Cortex of kidney (tissue), 1 donor: ENCODE data around the gene STAG3.
"Not testable (repeated sequence)": the region's sequence is repeated elsewhere in the genome, so short reads cannot be mapped to it uniquely, and the experiment has no call there.

Experiments used
- DNase-seq: peaks from one replicate; lab custom pipeline; 2025; lab: John Stamatoyannopoulos, UW

The STAG3 gene

DNA sequence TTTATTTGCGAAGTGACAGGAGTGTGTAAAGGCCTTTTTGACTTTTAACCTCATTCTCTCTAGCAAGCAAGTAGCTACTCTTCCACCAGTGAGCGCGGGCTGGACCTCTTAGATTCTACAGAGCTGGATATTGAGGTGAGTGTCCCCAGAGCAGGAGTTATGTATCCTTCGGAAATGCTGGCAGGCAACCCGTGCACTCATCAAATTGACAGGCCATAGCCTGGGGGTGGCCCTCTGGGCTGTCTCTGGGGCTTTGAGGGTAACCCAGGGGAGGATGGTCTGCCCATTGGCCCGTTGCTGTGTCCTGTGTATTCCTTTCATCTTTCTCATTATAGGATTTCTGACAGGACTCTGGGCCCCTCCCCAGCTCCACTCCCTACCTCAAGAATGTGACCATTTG is 36.0 kb downstream of the STAG3 start:
- DNase-seq: no peak

GRCh38 chr7:100214356-100214755 is 36.6 kb downstream of the STAG3 start:
- DNase-seq: not testable (repeated sequence)

DNA sequence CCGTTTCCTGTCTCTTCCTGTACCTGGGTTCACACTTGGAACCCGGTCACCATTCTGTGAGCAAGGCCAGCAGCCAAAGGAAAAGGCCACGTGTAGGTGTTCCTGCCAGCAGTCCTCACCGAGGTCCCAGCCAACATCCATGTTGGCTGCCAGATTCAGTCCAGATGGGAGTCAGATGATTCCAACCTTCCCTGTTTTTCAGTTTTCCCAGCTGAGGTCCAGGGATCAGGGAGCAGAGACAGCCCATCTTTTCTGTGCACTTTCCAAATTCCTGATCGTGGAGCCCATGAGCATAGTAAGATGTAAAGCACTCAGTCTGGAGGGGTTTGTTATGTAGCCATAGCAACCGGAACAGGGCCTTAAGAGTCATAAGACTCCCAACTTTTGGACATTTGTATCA is 38.2 kb downstream of the STAG3 start:
- DNase-seq: no peak

- DNase-seq: not testable (repeated sequence)
These were observed 40.2 kb downstream of the STAG3 start for GRCh38 chr7:100217934-100218333.

- no peak for DNase-seq
These were observed 41.6 kb downstream of the STAG3 start for GRCh38 chr7:100219271-100219737.

GRCh38 chr7:100219801-100220585 is 42.3 kb downstream of the STAG3 start, which contains the start of gene PVRIG:
Gene PVRIG (plus strand): TSS chr7:100219949. CDS start chr7:100219971, 22 bp downstream.
- DNase-seq: not testable (repeated sequence)

GRCh38 chr7:100220586-100221230 is 43.0 kb downstream of the STAG3 start:
- no peak for DNase-seq

DNA sequence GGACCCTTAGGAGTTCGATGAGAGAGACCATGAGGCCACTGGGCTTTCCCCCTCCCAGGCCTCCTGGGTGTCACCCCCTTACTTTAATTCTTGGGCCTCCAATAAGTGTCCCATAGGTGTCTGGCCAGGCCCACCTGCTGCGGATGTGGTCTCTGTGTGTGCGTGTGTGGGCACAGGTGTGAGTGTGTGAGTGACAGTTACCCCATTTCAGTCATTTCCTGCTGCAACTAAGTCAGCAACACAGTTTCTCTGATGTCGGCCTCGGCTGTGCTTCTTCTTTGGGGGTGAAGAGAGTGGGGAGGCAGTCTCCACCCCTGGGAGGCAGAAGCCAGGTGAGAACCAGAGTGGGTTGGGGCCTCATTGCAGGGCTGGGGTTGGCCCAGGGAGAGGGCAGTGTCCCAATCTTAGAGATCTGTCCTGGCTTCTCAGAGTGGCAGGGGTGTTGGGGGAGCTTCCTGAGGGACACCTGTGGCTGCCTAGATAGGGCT is 43.6 kb downstream of the STAG3 start:
- DNase-seq: no peak

DNA sequence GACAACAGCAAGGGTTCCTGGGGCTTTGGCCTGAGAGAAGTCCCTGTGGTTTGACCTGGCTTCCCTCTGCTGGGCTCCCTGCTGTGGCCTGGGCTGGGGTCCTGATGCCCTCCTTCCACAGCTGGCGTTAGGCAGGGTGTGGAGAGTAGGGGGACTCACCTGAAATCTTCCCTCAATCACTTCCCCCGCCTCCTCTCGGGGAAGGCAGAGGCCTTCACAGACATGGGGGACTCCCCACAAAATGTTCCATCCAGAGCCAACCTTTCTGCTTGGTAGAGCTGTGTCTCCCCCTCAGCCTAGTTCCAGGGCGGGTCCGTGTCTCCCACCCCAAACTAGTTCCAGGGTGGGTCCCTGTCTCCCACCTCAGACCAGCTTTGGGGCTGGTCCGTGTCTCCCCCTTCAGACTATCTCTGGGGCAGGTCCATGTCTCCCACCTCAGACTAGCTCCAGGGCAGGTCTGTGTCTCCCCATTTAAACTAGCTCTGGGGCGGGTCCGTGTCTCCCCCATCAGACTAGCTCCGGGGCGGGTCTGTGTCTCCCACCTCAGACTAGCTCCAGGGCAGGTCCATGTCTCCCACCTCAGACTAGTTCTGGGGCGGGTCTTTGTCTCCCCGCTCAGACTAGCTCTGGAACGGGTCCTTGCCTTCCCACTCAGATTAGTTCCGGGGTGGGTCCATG is 44.2 kb downstream of the STAG3 start:
- no peak for DNase-seq

DNA sequence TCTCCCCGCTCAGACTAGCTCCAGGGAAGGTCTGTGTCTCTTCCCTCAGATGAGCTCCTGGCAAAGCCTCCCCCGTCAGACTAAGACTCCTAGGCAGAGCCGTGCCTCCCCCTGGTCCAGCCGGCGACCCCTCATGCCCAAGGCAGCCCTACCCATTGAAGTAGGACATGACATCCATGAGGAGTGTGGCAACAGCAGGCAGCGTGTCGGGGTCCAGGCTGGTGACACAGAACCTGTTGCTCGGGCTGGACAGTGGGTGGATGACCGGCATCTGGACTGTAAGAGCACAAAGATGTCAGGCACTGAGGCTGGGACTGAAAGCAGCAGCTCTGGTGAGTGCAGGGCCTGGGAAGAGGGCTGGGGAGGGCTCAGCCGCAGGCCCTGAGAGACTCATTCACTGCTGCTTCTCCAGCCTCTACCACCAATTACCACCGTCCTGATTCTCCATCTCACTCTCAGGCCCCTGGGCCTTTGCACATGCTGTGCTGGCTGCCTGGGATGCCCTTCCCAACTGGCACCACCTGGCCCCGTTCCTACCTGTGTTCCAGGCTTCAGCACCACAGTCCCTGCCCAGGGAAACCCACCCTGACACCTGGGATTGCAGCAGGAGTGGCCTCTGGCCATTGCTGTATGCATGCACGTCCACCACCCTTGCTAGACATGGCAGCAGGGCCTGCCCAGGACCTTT is 44.9 kb downstream of the STAG3 start:
- no peak for DNase-seq

DNA sequence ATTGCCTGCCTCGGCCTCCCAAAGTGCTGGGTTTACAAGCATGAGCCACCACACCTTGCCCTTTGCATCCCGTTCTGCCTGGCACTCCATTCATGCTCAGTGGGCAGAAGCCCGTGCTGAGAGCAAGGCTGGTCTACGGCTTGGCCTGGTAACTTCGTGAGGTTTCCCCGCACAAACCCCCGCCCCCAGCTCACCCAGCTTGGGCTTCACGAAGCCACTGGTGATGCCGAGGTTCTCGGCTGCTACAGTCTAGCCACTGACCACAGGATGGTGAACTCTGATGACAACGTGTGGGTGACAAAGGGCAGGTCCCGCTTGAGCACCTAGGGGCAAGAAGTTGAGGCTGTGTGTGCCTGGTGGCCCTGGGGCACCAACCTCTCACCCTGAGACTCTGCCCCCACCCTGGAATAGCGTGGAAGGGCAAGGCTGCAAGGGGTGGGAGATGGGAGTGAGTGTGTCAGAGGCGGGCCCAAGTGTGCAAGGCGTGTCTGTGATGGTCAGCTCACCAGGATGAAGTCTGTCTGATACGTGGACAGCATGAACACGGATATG is 45.7 kb downstream of the STAG3 start:
- not testable (repeated sequence) for DNase-seq

DNA sequence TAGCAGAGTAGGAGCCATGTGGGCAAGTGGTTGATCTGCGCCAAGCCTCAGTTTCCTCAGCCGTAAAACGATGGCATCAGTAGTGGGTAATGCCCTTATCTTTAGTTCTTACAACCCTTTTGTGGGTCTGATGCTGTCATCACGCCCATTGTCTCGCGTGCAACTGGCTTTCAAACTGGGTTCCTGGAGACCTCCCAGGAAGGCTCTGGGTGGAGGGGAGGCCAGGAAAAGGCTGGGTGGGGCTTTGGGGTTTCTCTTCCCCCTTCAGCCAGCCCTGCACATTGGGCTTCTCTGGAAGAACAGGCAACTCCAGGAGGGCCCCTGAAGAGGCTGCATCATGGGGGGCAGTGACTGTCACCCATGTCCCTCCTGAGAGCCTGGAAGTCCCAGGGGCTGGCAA is 47.2 kb downstream of the STAG3 start:
- not testable (repeated sequence) for DNase-seq

GRCh38 chr7:100234660-100235317 is 57.1 kb downstream of the STAG3 start:
- DNase-seq: not testable (repeated sequence)

- DNase-seq: not testable (repeated sequence)
These were observed 62.3 kb downstream of the STAG3 start for GRCh38 chr7:100239975-100240374.

GRCh38 chr7:100243385-100243784 is 65.7 kb downstream of the STAG3 start:
- DNase-seq: not testable (repeated sequence)

DNA sequence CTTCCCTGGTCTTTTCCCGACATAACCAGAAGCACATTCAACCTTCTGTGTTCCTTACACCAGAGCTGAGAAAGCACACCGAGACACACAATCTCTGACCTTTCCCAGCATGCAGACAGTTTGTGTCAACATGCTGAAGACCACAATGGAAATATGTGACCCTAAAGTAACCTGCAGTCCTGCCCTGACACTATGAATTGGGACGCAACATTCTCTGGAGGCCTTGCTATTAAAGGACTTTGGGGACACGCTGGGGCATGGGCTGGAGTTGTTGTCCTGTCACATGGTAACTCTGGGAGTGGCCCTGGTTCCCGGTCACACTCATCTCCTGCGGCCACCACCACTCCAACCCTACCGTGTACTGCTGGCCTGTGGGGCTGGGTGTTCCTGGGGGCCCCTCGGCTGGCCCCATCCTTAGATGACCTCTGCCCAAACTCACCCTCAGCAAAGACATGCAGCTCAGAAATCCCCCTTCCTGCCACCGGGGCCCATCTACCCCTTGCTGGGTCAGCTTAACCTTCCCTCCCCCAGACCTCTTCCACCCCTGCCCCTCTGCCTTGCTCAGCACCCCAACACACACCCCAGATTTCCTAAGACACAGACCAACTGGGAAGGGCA is 67.4 kb downstream of the STAG3 start:
- not testable (repeated sequence) for DNase-seq

DNA sequence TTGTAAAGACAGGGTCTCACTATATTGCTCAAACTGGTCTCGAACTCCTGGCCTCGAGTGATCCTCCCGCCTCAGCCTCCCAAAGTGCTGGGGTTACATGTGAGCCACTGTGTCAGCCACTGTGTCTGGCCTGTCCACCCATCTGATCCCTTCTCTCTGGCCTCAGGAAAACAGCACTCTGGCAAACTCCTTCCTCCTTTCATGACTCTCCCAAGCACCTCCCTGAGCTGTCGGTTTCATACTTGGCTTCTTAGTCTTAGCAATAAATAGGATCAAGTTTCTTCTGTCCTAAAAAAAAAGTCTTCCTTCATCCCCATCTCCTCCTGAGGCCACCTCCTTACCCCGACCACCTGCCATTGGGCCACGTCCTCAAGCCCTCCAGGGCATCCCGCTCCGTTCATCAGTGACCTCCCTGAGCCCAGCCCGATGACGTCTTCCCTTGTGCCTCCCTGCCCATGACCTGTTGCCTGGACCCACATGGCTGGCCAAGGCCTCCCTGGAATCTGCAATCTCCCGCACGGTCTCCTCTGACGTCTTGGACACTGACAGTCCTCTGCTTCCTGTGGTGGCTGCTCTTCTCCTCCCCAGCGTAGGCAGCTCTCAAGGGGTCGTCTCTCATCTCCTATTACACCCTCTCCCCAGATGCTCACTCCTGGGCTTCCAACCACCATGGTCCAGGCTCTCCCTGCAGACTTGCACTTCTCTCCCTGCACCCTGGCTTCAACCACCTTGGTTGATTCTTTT is 68.6 kb downstream of the STAG3 start:
- not testable (repeated sequence) for DNase-seq

DNA sequence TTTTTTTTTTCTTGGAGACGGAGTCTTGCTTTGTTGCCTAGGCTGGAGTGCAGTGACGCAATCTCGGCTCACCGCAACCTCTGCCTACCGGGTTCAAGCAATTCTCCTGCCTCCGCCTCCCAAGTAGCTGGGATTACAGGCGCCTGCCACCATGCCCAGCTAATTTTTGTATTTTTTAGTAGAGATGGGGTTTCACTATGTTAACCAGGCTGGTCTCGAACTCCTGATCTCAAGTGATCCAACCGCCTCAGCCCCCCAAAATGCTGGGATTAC is 69.1 kb downstream of the STAG3 start:
- DNase-seq: not testable (repeated sequence)

DNA sequence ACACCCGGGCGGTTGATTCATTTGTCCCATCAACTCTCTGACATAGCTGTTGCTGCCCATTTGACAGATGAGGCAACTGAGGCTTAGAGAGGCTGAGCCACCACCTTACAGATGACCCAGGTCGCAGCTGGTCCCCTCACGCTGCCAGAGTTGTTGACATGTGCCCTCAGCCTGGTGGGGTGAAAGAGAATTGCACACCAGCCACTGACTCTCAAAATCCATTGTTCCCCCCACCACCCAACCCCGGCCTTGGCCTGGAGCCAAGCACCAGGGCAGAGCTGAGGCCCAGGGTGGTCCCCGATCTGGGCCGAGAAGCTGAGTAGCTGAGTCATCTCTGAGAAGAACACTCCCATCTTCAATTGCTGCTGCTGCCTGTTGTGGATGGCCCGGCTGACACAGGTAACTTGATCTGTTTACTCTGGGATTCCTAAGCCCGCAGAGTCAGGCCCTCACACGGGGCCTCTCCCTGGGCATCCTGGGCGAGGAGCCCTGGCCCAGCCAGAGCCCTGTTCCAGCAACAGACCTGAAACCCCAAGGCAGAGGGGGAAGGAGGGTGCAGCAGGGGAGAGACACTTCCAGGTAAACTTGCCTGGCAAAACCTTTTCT is 69.5 kb downstream of the STAG3 start:
- DNase-seq: no peak

- DNase-seq: no peak
These were observed 70.8 kb downstream of the STAG3 start for GRCh38 chr7:100248483-100248882.
